Measurements from ENCODE around the gene ACTBL2. TPM values are rescaled to one million over a fixed set of nuclear protein-coding genes. Genes with fewer than 3 reads are reported as not detected.
A peak's percentile ranks its signal among the peaks of the same experiment; 100 is the strongest.

ACTBL2 gene
- total and polyA plus RNA-seq, 10 donors: not detected

DNA sequence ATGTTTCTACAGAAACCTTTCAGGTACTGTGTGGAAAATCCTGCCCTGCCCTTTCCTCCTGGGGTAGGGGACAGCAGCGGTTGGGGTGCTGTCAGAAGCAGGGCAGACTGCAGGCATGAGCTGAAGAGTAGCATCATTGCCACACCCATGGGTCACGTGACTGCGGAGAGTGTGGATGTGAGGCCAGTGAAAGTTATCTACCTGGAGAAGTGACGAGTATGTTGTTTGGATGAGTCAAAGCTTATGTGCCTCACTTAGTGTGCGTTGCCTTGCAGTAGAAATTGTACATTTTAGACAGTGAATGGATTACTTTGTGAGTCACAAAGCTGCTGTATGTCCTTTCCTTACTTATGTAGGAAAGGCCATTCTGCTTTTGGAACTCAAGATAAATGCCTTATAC lies 21.7 kb upstream of the ACTBL2 start:
- TF ChIP-seq POLR2AphosphoS5 (IDR thresholded peaks at IDR 0.05): no peak
- TF ChIP-seq, protein P1, sequence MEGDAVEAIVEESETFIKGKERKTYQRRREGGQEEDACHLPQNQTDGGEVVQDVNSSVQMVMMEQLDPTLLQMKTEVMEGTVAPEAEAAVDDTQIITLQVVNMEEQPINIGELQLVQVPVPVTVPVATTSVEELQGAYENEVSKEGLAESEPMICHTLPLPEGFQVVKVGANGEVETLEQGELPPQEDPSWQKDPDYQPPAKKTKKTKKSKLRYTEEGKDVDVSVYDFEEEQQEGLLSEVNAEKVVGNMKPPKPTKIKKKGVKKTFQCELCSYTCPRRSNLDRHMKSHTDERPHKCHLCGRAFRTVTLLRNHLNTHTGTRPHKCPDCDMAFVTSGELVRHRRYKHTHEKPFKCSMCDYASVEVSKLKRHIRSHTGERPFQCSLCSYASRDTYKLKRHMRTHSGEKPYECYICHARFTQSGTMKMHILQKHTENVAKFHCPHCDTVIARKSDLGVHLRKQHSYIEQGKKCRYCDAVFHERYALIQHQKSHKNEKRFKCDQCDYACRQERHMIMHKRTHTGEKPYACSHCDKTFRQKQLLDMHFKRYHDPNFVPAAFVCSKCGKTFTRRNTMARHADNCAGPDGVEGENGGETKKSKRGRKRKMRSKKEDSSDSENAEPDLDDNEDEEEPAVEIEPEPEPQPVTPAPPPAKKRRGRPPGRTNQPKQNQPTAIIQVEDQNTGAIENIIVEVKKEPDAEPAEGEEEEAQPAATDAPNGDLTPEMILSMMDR (IDR thresholded peaks at IDR 0.05 in 8 of 11, conservative IDR thresholded peaks at IDR 0.05 in 3 of 11): no peak
- TF ChIP-seq POLR2A (IDR thresholded peaks at IDR 0.05): no peak
- Histone ChIP-seq H3K36me3 (no peaks in the 10 kb centered on the region), H3K27me3 (replicated peaks in 1 of 7) (no peaks in the 10 kb centered on the region), H3K4me3 (no peak overlapping the region), H3K9me3 (no peaks in the 10 kb centered on the region), H3K27ac (no peak overlapping the region), H3K4me1 (peaks cover 0 to 5% (median 1%) of the 10 kb centered on the region in 6 donors)
- no peak for DNase-seq
- WGBS, 5 donors: 84 to 95% (median 87%) methylated on average over 5 of the region's 5 CpGs
- intact Hi-C loops (cut with DNase I; ENCODE audit: low total_unique reads): no loop called here

- Histone ChIP-seq H3K27me3 (replicated peaks in 1 of 7) (no peaks in the 10 kb centered on the region), H3K9me3 (no peaks in the 10 kb centered on the region), H3K4me3 (no peak overlapping the region), H3K36me3 (no peaks in the 10 kb centered on the region), H3K27ac (peak overlapping the region in 1 of 8 donors; percentile 24), H3K4me1 (peaks cover 3 to 12% (median 6%) of the 10 kb centered on the region in 6 donors)
- intact Hi-C loops (cut with DNase I; ENCODE audit: low total_unique reads): no loop called here
- TF ChIP-seq, protein P1 (IDR thresholded peaks at IDR 0.05 in 8 of 11, conservative IDR thresholded peaks at IDR 0.05 in 3 of 11): no peak
- TF ChIP-seq POLR2A (IDR thresholded peaks at IDR 0.05): no peak
- TF ChIP-seq POLR2AphosphoS5 (IDR thresholded peaks at IDR 0.05): no peak
- DNase-seq: no peak
- WGBS, 5 donors: 31 to 47% (median 39%) methylated on average over 3 of the region's 3 CpGs
These were observed 20.8 kb upstream of the ACTBL2 start for GRCh38 chr5:57503433-57503832.

- H3K27me3 ChIP-seq (replicated peaks in 1 of 7): no peaks in the 10 kb centered on the region
- 44 to 59% (median 51%) methylated on average over 7 of the region's 7 CpGs for WGBS, 5 donors
- intact Hi-C loops (cut with DNase I; ENCODE audit: low total_unique reads): no loop called here
- TF ChIP-seq, protein P1 (IDR thresholded peaks at IDR 0.05 in 8 of 11, conservative IDR thresholded peaks at IDR 0.05 in 3 of 11): no peak
- no peak for TF ChIP-seq POLR2AphosphoS5 (IDR thresholded peaks at IDR 0.05)
- TF ChIP-seq POLR2A (IDR thresholded peaks at IDR 0.05): no peak
- peaks cover 3 to 12% (median 6%) of the 10 kb centered on the region in 6 donors for H3K4me1 ChIP-seq
- no peaks in the 10 kb centered on the region for H3K9me3 ChIP-seq
- peak overlapping the region in 1 of 8 donors; percentile 19 for H3K27ac ChIP-seq
- no peak for DNase-seq
- H3K36me3 ChIP-seq: no peaks in the 10 kb centered on the region
- H3K4me3 ChIP-seq: no peak overlapping the region
These were observed 19.0 kb upstream of the ACTBL2 start for GRCh38 chr5:57501414-57502201.

- whole genome bisulfite sequencing, 5 donors: 27 to 32% (median 29%) methylated on average over 8 of the region's 8 CpGs
- TF ChIP-seq POLR2AphosphoS5 (IDR thresholded peaks at IDR 0.05): no peak
- TF ChIP-seq, protein P1 (IDR thresholded peaks at IDR 0.05 in 8 of 11, conservative IDR thresholded peaks at IDR 0.05 in 3 of 11): peak in 10 of 11 experiments; percentile 6 to 73 (median 63)
- Histone ChIP-seq H3K9me3 (no peaks in the 10 kb centered on the region), H3K27ac (peak overlapping the region in 2 of 8 donors; percentile 44 to 55), H3K4me1 (peaks cover 3 to 26% (median 19%) of the 10 kb centered on the region in 6 donors), H3K36me3 (no peaks in the 10 kb centered on the region), H3K4me3 (peak overlapping the region in 4 of 8 donors; percentile 8 to 59 (median 29)), H3K27me3 (replicated peaks in 1 of 7) (no peaks in the 10 kb centered on the region)
- intact Hi-C loops (cut with DNase I; ENCODE audit: low total_unique reads): loop anchor here (5.0 kb wide), 1 partner anchor 963 kb away; the partner anchor contains the start of gene PLK2
- no peak for DNase-seq
These were observed 16.8 kb upstream of the ACTBL2 start for GRCh38 chr5:57499262-57500050.
